Stomach (tissue), 9 donors: ENCODE data around the gene ROBO1. TPM values are rescaled to one million over a fixed set of nuclear protein-coding genes. Genes with fewer than 3 reads are reported as not detected.

Experiments
- DNase-seq, 2 donors: peaks; one replicate each; pipeline versions ENCODE4 v3.0.0 to v3.0.0-alpha.2; 2013 to 2019
- H3K27ac ChIP-seq, 5 donors: fragments of 200-600 bp in 4 of 5; sonication (generic) in 4 of 5; one replicate each; pipeline ENCODE4 v1.5.1; 2013 to 2019; ENCODE audit warnings: mild to moderate bottlenecking in 1 of 5, moderate library complexity in 1 of 5
- H3K27me3 ChIP-seq, 3 donors: fragments of 200-600 bp; sonication (generic); one replicate each; pipeline ENCODE4 v1.5.1; 2017 to 2019; ENCODE audit warnings: mixed run types in 1 of 3
- H3K36me3 ChIP-seq, 4 donors: fragments of 200-600 bp; sonication (generic); 1 replicate in 3 of 4; 2 replicates in 1 of 4; pipeline ENCODE4 v1.5.1; 2016 to 2019
- H3K4me1 ChIP-seq, 4 donors: fragments of 200-600 bp; sonication (generic); one replicate each; pipeline ENCODE4 v1.5.1; 2016 to 2019
- H3K4me3 ChIP-seq, 4 donors: fragments of 200-600 bp; sonication (generic) in 3 of 4; one replicate each; pipeline ENCODE4 v1.5.1; 2016 to 2019; ENCODE audit warnings: mild to moderate bottlenecking in 1 of 4
- H3K9me3 ChIP-seq, 4 donors: fragments of 200-600 bp; sonication (generic); one replicate each; pipeline ENCODE4 v1.5.1; 2016 to 2019
- EP300 ChIP-seq: sonication (generic); formaldehyde crosslinking; IDR thresholded peaks from one replicate; pipeline ENCODE4 v1.6.1; 2017; ENCODE audit warnings: antibody characterized with exemption
- POLR2A ChIP-seq, 4 donors: fragments of 450-650 bp; IDR thresholded peaks; one replicate each; pipeline ENCODE4 v1.6.1; 2016; ENCODE audit warnings: antibody characterized with exemption in 4 of 4, control low read depth in 2 of 4, mild to moderate bottlenecking in 1 of 4, moderate library complexity in 1 of 4
- POLR2AphosphoS5 ChIP-seq, 3 donors: sonication (generic); formaldehyde crosslinking; IDR thresholded peaks; one replicate each; pipeline ENCODE4 v1.6.1; 2016; ENCODE audit warnings: antibody characterized with exemption in 3 of 3
- WGBS, 5 donors: extraction: QIAGEN DNeasy Blood & Tissue Kit in 3 of 5; methylation state at CpG; one replicate each; pipeline versions ENCODE4 v1.1.5 to v1.1.7; 2013 to 2018; 5-methylcytosine and 5-hydroxymethylcytosine counted together
- intact Hi-C: fragments of 100-400 bp; cut with DNase I; formaldehyde crosslinking; loops from one replicate; pipeline ENCODE4 v1.15.1; 2023; ENCODE audit warnings: low total_unique reads
- polyA plus RNA-seq, 3 donors: library from polyadenylated mRNA; stranded (reverse); fragments of 200-250 nt; gene quantifications; one replicate each; pipeline ENCODE4 v1.2.3, GENCODE V29; 2013
- total RNA-seq, 5 donors: library from RNA; depleted of rRNA; stranded (reverse); fragments of >200 nt; gene quantifications; one replicate each; pipeline versions ENCODE4 v1.1.0 to v1.2.3, GENCODE V29; 2014 to 2016
- TF ChIP-seq, protein P1 (sequence below), 7 experiments: fragments of 450-650 bp in 4 of 7; fragments of 200-600 bp in 3 of 7; sonication (generic) in 3 of 7; IDR thresholded peaks; one replicate each; pipeline ENCODE4 v1.5.1; 2016 to 2019; ENCODE audit warnings: antibody characterized with exemption in 7 of 7, control low read depth in 2 of 7, mild to moderate bottlenecking in 1 of 7
- donor health status: healthy with polysubstance abuse.
- donor health status: Bipolar disorder and iron deficiency.
- donor health status: healthy.

ROBO1 gene
- total and polyA plus RNA-seq, 8 donors = 2.0 to 174 (median 4.5) TPM

DNA sequence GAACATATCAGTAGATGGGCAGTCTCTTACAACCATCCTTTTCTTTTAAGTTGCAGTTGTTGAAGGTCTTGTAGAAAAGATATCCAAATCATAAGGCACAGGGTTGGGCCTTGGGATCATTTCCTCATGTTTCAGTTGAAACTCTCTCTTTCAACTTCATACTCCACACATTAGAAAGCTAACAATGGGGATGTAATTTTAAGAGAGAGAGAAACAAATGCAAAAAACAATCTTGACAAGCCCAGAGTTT lies 747.9 kb downstream of the ROBO1 start:
- TF ChIP-seq, protein P1, sequence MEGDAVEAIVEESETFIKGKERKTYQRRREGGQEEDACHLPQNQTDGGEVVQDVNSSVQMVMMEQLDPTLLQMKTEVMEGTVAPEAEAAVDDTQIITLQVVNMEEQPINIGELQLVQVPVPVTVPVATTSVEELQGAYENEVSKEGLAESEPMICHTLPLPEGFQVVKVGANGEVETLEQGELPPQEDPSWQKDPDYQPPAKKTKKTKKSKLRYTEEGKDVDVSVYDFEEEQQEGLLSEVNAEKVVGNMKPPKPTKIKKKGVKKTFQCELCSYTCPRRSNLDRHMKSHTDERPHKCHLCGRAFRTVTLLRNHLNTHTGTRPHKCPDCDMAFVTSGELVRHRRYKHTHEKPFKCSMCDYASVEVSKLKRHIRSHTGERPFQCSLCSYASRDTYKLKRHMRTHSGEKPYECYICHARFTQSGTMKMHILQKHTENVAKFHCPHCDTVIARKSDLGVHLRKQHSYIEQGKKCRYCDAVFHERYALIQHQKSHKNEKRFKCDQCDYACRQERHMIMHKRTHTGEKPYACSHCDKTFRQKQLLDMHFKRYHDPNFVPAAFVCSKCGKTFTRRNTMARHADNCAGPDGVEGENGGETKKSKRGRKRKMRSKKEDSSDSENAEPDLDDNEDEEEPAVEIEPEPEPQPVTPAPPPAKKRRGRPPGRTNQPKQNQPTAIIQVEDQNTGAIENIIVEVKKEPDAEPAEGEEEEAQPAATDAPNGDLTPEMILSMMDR (IDR thresholded peaks at IDR 0.05) = no peak
- no peak for TF ChIP-seq POLR2A (IDR thresholded peaks at IDR 0.05)
- TF ChIP-seq POLR2AphosphoS5 (IDR thresholded peaks at IDR 0.05) = no peak
- TF ChIP-seq EP300 = no peak
- Histone ChIP-seq H3K27me3 (peaks cover 0 to 17% (median 0%) of the 10 kb centered on the region in 3 donors), H3K9me3 (no peaks in the 10 kb centered on the region), H3K4me1 (peaks cover 8 to 44% (median 30%) of the 10 kb centered on the region in 4 donors), H3K4me3 (peak overlapping the region in 3 of 4 donors; percentile 59 to 98 (median 94)), H3K27ac (peak overlapping the region in 4 of 5 donors; percentile 81 to 90 (median 87)), H3K36me3 (no peaks in the 10 kb centered on the region)
- DNase-seq = no peak
- intact Hi-C loops = no loop called here

DNA sequence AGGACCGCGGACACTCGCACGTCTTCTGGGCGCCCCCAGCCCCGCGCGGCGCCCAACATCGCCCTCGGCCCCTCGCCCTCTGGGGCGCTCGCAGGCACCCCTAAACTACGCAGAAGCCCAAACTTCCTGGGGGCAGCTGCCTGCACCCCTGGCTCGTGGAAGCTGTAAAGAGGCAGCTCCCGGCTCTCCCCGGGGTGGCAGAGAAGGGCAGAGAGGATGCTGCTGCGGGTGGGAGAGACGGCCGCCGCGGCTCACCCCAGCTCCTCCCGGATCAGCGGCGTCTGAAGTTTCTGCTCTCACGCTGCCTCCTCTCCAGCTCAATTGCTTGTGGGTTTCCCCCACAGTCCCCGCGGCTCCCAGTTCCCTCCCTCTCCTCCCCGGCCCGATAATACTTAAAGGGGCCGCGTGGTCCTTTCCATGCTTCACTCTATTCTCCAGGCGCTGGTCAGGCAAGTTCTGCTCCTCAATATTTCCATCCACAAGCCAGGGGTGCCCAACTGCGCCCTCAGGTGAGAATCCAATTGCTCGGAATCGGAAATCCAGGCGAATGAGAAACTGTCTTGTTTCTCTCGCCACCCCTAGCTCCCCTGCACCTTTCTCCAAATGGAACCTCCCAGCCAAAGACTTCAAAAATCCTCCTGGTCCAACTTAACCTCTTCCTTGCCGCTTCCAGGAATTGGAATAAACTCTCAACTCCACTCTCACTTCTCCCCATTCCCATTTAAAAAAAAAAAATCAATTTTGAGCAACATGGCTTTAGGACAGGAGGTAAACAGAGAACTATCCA lies 748.5 kb downstream of the ROBO1 start:
- peak overlapping the region; percentile 59 to 98 (median 88) for H3K4me3 ChIP-seq
- no peaks in the 10 kb centered on the region for H3K9me3 ChIP-seq
- TF ChIP-seq POLR2AphosphoS5 (IDR thresholded peaks at IDR 0.05) = peak; percentile 22 to 58 (median 40)
- TF ChIP-seq, protein P1 (IDR thresholded peaks at IDR 0.05) = no peak
- H3K27me3 ChIP-seq = peaks cover 0 to 17% (median 0%) of the 10 kb centered on the region in 3 donors
- 0 to 1% (median 1%) methylated on average over 30 to 40 of the region's 40 CpGs for WGBS, 5 donors
- H3K36me3 ChIP-seq = no peaks in the 10 kb centered on the region
- peak; percentile 77 to 94 for DNase-seq
- H3K27ac ChIP-seq = peak overlapping the region; percentile 77 to 90 (median 87)
- H3K4me1 ChIP-seq = peaks cover 8 to 44% (median 30%) of the 10 kb centered on the region in 4 donors
- intact Hi-C loops = no loop called here

DNA sequence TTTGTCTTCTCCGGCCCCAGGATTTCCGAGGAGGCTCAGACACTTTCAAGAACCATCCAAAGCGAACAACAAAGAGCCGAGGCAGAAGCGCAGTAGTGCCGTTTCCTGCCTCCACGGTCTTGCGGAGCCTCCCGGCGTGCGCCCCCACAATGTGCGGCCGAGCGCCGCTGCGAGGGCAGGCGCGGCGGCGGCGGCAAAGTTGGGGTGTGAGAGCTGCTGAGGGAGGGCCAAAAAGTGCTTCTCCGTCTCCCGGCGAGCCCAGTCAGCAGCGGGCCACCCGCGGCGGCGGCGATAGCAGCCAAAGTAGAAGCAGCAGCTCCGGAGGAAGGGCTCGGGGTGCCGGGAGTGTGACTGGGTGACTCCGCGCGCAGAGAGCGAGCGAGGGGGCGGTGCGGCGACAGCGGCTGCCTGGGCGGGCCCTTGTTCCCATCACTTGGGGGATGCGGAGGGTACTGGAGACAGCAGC lies 749.1 kb downstream of the ROBO1 start:
- peaks cover 0 to 17% (median 0%) of the 10 kb centered on the region in 3 donors for H3K27me3 ChIP-seq
- peak overlapping the region; percentile 59 to 98 (median 88) for H3K4me3 ChIP-seq
- intact Hi-C loops = no loop called here
- peaks cover 8 to 44% (median 30%) of the 10 kb centered on the region in 4 donors for H3K4me1 ChIP-seq
- peak in 1 of 3 donors; percentile 24 for TF ChIP-seq POLR2AphosphoS5 (IDR thresholded peaks at IDR 0.05)
- TF ChIP-seq EP300 = no peak
- H3K36me3 ChIP-seq = no peaks in the 10 kb centered on the region
- H3K27ac ChIP-seq = peak overlapping the region; percentile 77 to 90 (median 87)
- 0 to 9% (median 0%) methylated on average over 14 to 44 of the region's 44 CpGs for WGBS, 5 donors
- peak; percentile 49 to 88 for DNase-seq
- no peaks in the 10 kb centered on the region for H3K9me3 ChIP-seq

DNA sequence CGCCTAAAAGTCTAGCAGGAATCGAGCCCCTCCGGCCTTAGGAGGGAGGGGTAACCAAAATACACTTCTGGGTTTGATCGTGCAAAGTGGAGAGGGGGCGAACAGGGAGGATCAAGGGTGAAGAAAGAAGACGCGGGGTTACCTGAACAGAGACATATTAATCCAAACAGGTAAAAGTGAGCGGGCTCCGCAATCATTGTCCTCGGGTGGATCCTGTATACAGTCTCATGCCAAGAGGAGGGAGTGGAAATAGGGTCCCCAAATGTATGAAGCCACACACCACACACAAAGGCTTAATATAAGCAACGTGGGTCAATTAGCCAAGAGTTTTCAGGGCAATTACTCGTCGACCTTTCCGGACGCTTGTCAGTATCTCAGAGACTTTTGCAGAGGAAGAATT lies 749.5 kb downstream of the ROBO1 start:
- no peak for DNase-seq

More for the DNA sequence above, 749.5 kb downstream of the ROBO1 start:
- no peak for TF ChIP-seq POLR2AphosphoS5 (IDR thresholded peaks at IDR 0.05)
- TF ChIP-seq EP300 = no peak
- TF ChIP-seq, protein P1 (IDR thresholded peaks at IDR 0.05) = no peak
- TF ChIP-seq POLR2A (IDR thresholded peaks at IDR 0.05) = no peak
- H3K9me3 ChIP-seq = no peaks in the 10 kb centered on the region
- H3K36me3 ChIP-seq = no peaks in the 10 kb centered on the region
- peaks cover 8 to 44% (median 30%) of the 10 kb centered on the region in 4 donors for H3K4me1 ChIP-seq
- peak overlapping the region; percentile 59 to 98 (median 88) for H3K4me3 ChIP-seq
- H3K27me3 ChIP-seq = peaks cover 0 to 17% (median 0%) of the 10 kb centered on the region in 3 donors
- WGBS, 5 donors = 0 to 2% (median 1%) methylated on average over 15 of the region's 15 CpGs
- H3K27ac ChIP-seq = peak overlapping the region; percentile 77 to 90 (median 87)
- intact Hi-C loops = no loop called here
